Measurements from ENCODE around the gene KDM5B.

DNA sequence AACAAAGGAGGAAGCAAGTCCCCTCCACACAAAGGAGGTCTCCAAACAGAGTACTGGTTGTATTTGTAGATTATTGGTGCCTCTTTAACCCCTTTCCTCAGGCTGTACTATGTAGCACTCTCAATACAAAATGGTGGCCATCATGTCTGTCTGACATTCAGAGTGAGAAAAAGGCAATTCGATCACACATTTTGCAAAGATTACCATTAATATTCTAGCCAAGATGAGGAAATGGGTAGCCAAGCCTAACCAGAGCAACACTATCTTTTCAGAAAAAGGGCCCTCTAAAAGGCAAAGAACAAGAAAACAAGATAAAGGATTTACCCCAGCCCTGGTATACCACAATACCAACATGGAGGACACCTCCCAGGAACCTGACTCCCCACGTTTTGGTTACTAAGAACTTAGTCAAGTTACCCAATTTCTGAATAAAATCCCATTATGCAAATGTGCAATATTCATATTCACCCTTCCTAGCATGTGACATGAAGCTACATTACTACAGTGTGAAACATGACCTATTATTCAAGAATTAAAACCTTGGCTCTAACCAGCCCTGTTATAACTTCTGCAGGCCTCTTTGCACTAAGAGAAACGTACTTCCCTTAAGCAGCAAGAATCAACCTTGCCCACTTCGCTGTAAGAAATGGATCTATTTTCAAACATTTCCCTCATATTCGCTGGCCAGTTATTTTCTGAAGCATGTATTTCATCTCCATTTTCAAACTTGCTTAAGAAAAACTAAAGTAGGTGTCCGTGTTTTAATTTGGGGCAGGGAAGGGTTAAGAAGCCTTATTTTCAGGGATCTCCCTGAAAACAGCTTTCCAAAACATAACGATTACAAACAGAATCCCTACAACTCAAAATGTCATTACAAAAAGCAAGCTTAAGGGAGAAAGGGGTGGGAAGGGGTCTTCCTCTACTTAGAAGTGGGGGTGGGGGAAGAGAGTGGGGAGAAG, 2.1 kb downstream of the KDM5B start:
- TF ChIP-seq, protein P1, sequence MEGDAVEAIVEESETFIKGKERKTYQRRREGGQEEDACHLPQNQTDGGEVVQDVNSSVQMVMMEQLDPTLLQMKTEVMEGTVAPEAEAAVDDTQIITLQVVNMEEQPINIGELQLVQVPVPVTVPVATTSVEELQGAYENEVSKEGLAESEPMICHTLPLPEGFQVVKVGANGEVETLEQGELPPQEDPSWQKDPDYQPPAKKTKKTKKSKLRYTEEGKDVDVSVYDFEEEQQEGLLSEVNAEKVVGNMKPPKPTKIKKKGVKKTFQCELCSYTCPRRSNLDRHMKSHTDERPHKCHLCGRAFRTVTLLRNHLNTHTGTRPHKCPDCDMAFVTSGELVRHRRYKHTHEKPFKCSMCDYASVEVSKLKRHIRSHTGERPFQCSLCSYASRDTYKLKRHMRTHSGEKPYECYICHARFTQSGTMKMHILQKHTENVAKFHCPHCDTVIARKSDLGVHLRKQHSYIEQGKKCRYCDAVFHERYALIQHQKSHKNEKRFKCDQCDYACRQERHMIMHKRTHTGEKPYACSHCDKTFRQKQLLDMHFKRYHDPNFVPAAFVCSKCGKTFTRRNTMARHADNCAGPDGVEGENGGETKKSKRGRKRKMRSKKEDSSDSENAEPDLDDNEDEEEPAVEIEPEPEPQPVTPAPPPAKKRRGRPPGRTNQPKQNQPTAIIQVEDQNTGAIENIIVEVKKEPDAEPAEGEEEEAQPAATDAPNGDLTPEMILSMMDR (conservative IDR thresholded peaks at IDR 0.05; ENCODE audit: low read depth, low read length): no peak
- no peak for TF ChIP-seq EZH2 (IDR thresholded peaks at IDR 0.05; ENCODE audit: borderline replicate concordance, low read depth, low read length, poor library complexity, severe bottlenecking)
